Measurements from ENCODE around the gene MLF2.

The MLF2 gene

DNA sequence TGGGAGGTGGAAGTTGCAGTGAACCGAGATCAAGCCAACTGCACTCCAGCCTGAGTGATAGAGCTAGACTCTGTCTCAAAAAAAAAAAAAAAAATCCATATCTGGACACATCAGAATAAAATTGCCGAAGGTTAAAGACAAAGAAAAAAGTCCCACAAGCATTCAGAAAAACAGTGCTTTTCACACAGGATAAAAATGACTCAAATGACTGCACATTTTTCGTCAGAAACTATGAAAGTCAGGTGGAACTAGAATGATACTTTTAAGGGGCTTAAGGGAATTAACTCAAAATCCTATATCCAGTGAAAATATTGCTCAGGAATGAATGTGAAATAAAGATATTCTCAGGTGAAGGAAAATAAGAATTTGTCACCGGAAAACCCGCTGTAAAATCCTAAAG is 16.2 kb downstream of the MLF2 start:
- H3K4me2 ChIP-seq (ENCODE audit: low read depth, low read length) = no peak overlapping the region
- no peak overlapping the region for H3K4me3 ChIP-seq (ENCODE audit: low read length)
- TF ChIP-seq, protein P1, sequence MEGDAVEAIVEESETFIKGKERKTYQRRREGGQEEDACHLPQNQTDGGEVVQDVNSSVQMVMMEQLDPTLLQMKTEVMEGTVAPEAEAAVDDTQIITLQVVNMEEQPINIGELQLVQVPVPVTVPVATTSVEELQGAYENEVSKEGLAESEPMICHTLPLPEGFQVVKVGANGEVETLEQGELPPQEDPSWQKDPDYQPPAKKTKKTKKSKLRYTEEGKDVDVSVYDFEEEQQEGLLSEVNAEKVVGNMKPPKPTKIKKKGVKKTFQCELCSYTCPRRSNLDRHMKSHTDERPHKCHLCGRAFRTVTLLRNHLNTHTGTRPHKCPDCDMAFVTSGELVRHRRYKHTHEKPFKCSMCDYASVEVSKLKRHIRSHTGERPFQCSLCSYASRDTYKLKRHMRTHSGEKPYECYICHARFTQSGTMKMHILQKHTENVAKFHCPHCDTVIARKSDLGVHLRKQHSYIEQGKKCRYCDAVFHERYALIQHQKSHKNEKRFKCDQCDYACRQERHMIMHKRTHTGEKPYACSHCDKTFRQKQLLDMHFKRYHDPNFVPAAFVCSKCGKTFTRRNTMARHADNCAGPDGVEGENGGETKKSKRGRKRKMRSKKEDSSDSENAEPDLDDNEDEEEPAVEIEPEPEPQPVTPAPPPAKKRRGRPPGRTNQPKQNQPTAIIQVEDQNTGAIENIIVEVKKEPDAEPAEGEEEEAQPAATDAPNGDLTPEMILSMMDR (IDR thresholded peaks at IDR 0.05; ENCODE audit: low read length) = no peak
- TF ChIP-seq EZH2phosphoT487 (IDR thresholded peaks at IDR 0.05; ENCODE audit: low read length) (no peak), EZH2 (optimal IDR thresholded peaks at IDR 0.05; ENCODE audit: low read depth, low read length) (no peak)
- H3K79me2 ChIP-seq (ENCODE audit: low read length) = no peaks in the 10 kb centered on the region
- H3K27me3 ChIP-seq (replicated peaks; ENCODE audit: insufficient read depth, low read length) = no peaks in the 10 kb centered on the region
- no peak overlapping the region for H3K9ac ChIP-seq (ENCODE audit: low read length)
- DNase-seq = no peak
- H4K20me1 ChIP-seq (ENCODE audit: insufficient read depth, low read length) = no peaks in the 10 kb centered on the region
- H3K4me1 ChIP-seq (ENCODE audit: low read length) = peaks cover 11% of the 10 kb centered on the region
- H2AFZ ChIP-seq (ENCODE audit: low read length) = no peak overlapping the region
- peaks cover 5% of the 10 kb centered on the region; the same call in 1 of the 2 replicates for H3F3A ChIP-seq (ENCODE audit: insufficient read depth, low read length)
- no peaks in the 10 kb centered on the region for H3K36me3 ChIP-seq (replicated peaks; ENCODE audit: insufficient read depth, low read length)
- no peak overlapping the region for H3K27ac ChIP-seq (ENCODE audit: low read length)
- no peaks in the 10 kb centered on the region for H3K9me2 ChIP-seq (replicated peaks; ENCODE audit: insufficient read depth, low read length)
- H3K9me3 ChIP-seq (replicated peaks; ENCODE audit: insufficient read depth, low read length) = no peaks in the 10 kb centered on the region

GRCh38 chr12:6735448-6736191 is 17.3 kb downstream of the MLF2 start:
- peak; percentile 65 for DNase-seq
- H2AFZ ChIP-seq (ENCODE audit: low read length) = peak overlapping the region; percentile 67

GRCh38 chr12:6734506-6735387 is 18.2 kb downstream of the MLF2 start:
- no peaks in the 10 kb centered on the region for H3K9me2 ChIP-seq (replicated peaks; ENCODE audit: insufficient read depth, low read length)
- no peaks in the 10 kb centered on the region for H3K36me3 ChIP-seq (replicated peaks; ENCODE audit: insufficient read depth, low read length)
- H3K4me2 ChIP-seq (ENCODE audit: low read depth, low read length) = no peak overlapping the region
- no peak overlapping the region for H2AFZ ChIP-seq (ENCODE audit: low read length)
- H3K4me3 ChIP-seq (ENCODE audit: low read length) = no peak overlapping the region
- H3K9ac ChIP-seq (ENCODE audit: low read length) = no peak overlapping the region
- H3F3A ChIP-seq (ENCODE audit: insufficient read depth, low read length) = peaks cover 5% of the 10 kb centered on the region; the same call in 1 of the 2 replicates
- H3K27ac ChIP-seq (ENCODE audit: low read length) = no peak overlapping the region
- no peak for TF ChIP-seq EZH2phosphoT487 (IDR thresholded peaks at IDR 0.05; ENCODE audit: low read length)
- TF ChIP-seq, protein P1 (IDR thresholded peaks at IDR 0.05; ENCODE audit: low read length) = no peak
- no peak for TF ChIP-seq EZH2 (optimal IDR thresholded peaks at IDR 0.05; ENCODE audit: low read depth, low read length)
- no peaks in the 10 kb centered on the region for H3K9me3 ChIP-seq (replicated peaks; ENCODE audit: insufficient read depth, low read length)
- peaks cover 11% of the 10 kb centered on the region for H3K4me1 ChIP-seq (ENCODE audit: low read length)
- DNase-seq = no peak
- H3K79me2 ChIP-seq (ENCODE audit: low read length) = no peaks in the 10 kb centered on the region
- H3K27me3 ChIP-seq (replicated peaks; ENCODE audit: insufficient read depth, low read length) = no peaks in the 10 kb centered on the region
- H4K20me1 ChIP-seq (ENCODE audit: insufficient read depth, low read length) = no peaks in the 10 kb centered on the region

More at GRCh38 chr12:6735448-6736191, 17.3 kb downstream of the MLF2 start:
- TF ChIP-seq EZH2phosphoT487 (IDR thresholded peaks at IDR 0.05; ENCODE audit: low read length) = no peak
- TF ChIP-seq, protein P1 (IDR thresholded peaks at IDR 0.05; ENCODE audit: low read length) = peak; percentile 82
- Histone ChIP-seq H3K27me3 (replicated peaks; ENCODE audit: insufficient read depth, low read length) (no peaks in the 10 kb centered on the region), H3K79me2 (ENCODE audit: low read length) (no peaks in the 10 kb centered on the region), H3K4me2 (ENCODE audit: low read depth, low read length) (peak overlapping the region; percentile 45; the same call in 1 of the 2 replicates), H3K36me3 (replicated peaks; ENCODE audit: insufficient read depth, low read length) (no peaks in the 10 kb centered on the region), H3K27ac (ENCODE audit: low read length) (no peak overlapping the region), H3K4me3 (ENCODE audit: low read length) (no peak overlapping the region), H3K9me3 (replicated peaks; ENCODE audit: insufficient read depth, low read length) (no peaks in the 10 kb centered on the region), H3K9me2 (replicated peaks; ENCODE audit: insufficient read depth, low read length) (no peaks in the 10 kb centered on the region), H3F3A (ENCODE audit: insufficient read depth, low read length) (peaks cover 5% of the 10 kb centered on the region; the same call in 1 of the 2 replicates), H3K4me1 (ENCODE audit: low read length) (peaks cover 11% of the 10 kb centered on the region), H4K20me1 (ENCODE audit: insufficient read depth, low read length) (no peaks in the 10 kb centered on the region), H3K9ac (ENCODE audit: low read length) (peak overlapping the region; percentile 30; the same call in 1 of the 2 replicates)
